Measurements from ENCODE around the gene ZNF235. TPM values are rescaled to one million over a fixed set of nuclear protein-coding genes. Genes with fewer than 3 reads are reported as not detected.

The ZNF235 gene
- total and polyA plus RNA-seq, 4 experiments from 2014 or later = 1.9 to 15.9 (median 9.0) TPM

GRCh38 chr19:44315883-44316282 lies 11.1 kb upstream of the ZNF235 start:
- no peaks in the 10 kb centered on the region for H3K4me1 ChIP-seq (ENCODE audit: insufficient read depth, low read length)
- H3K36me3 Mint-ChIP-seq = peaks cover 3 to 4% of the 10 kb centered on the region in 2 donors
- no peak for DNase-seq
- no peaks in the 10 kb centered on the region for H3K27me3 ChIP-seq (ENCODE audit: insufficient read depth, low read length)
- POLR2A ChIA-PET (ENCODE audit: partially characterized antibody) = no interaction called here
- H3K36me3 ChIP-seq (ENCODE audit: insufficient read depth, low read length) = no peaks in the 10 kb centered on the region
- no peak overlapping the region for H3K27ac ChIP-seq (ENCODE audit: low read depth, low read length)
- H3K4me1 Mint-ChIP-seq = no peaks in the 10 kb centered on the region
- CTCF ChIA-PET (ENCODE audit: partially characterized antibody) = no interaction called here
- H3K27ac Mint-ChIP-seq = no peak overlapping the region
- H3K4me3 Mint-ChIP-seq = no peak overlapping the region
- no peaks in the 10 kb centered on the region for H3K9me3 ChIP-seq (ENCODE audit: control insufficient read depth in 1 of 2, low read length in 2 of 2)
- intact Hi-C loops (cut with micrococcal nuclease) = no loop called here
- H3K4me3 ChIP-seq (ENCODE audit: low read length in 2 of 2) = no peak overlapping the region
- peaks cover 2 to 63% (median 51%) of the 10 kb centered on the region in 8 donors for H3K9me3 Mint-ChIP-seq
- peaks cover 6 to 10% of the 10 kb centered on the region in 2 donors for H3K27me3 Mint-ChIP-seq

GRCh38 chr19:44313231-44313630 lies 8.4 kb upstream of the ZNF235 start:
- Histone ChIP-seq H3K4me3 (ENCODE audit: low read length in 2 of 2) (no peak overlapping the region), H3K36me3 (ENCODE audit: insufficient read depth, low read length) (no peaks in the 10 kb centered on the region), H3K27me3 (ENCODE audit: insufficient read depth, low read length) (no peaks in the 10 kb centered on the region), H3K4me1 (ENCODE audit: insufficient read depth, low read length) (no peaks in the 10 kb centered on the region), H3K9me3 (ENCODE audit: control insufficient read depth in 1 of 2, low read length in 2 of 2) (no peaks in the 10 kb centered on the region), H3K27ac (ENCODE audit: low read depth, low read length) (no peak overlapping the region)
- Mint-ChIP-seq H3K4me1 (no peaks in the 10 kb centered on the region), H3K9me3 (peaks cover 2 to 49% (median 45%) of the 10 kb centered on the region in 8 donors), H3K27me3 (peaks cover 10 to 12% of the 10 kb centered on the region in 2 donors), H3K36me3 (peaks cover 0 to 4% of the 10 kb centered on the region in 2 donors), H3K27ac (no peak overlapping the region), H3K4me3 (no peak overlapping the region)
- intact Hi-C loops (cut with micrococcal nuclease) = no loop called here
- DNase-seq = no peak
- ChIA-PET POLR2A (ENCODE audit: partially characterized antibody) (no interaction called here), CTCF (ENCODE audit: partially characterized antibody) (no interaction called here)

- POLR2A ChIA-PET (ENCODE audit: partially characterized antibody) = no interaction called here
These were observed 3.2 kb upstream of the ZNF235 start for GRCh38 chr19:44308011-44308410.

GRCh38 chr19:44306283-44306682 lies 1.5 kb upstream of the ZNF235 start:
- CTCF ChIA-PET (ENCODE audit: partially characterized antibody) = no interaction called here
- Histone ChIP-seq H3K27ac (ENCODE audit: low read depth, low read length) (no peak overlapping the region), H3K4me1 (ENCODE audit: insufficient read depth, low read length) (peaks cover 13% of the 10 kb centered on the region), H3K27me3 (ENCODE audit: insufficient read depth, low read length) (no peaks in the 10 kb centered on the region), H3K4me3 (ENCODE audit: low read length in 2 of 2) (no peak overlapping the region), H3K36me3 (ENCODE audit: insufficient read depth, low read length) (no peaks in the 10 kb centered on the region), H3K9me3 (ENCODE audit: control insufficient read depth in 1 of 2, low read length in 2 of 2) (no peaks in the 10 kb centered on the region)
- Mint-ChIP-seq H3K4me3 (peak overlapping the region in 2 of 8 donors; percentile 42 to 91), H3K36me3 (peaks cover 11 to 25% of the 10 kb centered on the region in 2 donors), H3K27ac (no peak overlapping the region), H3K4me1 (peaks cover 8 to 25% (median 15%) of the 10 kb centered on the region in 4 donors), H3K9me3 (peaks cover 0 to 30% (median 17%) of the 10 kb centered on the region in 8 donors), H3K27me3 (peaks cover 2 to 5% of the 10 kb centered on the region in 2 donors)
- POLR2A ChIA-PET (ENCODE audit: partially characterized antibody) = no interaction called here
- no peak for DNase-seq
- intact Hi-C loops (cut with micrococcal nuclease) = loop anchor here (10.0 kb wide), 1 partner anchor 281 kb away; the partner anchor contains the start of gene ZNF222

More at GRCh38 chr19:44308011-44308410, 3.2 kb upstream of the ZNF235 start:
- Mint-ChIP-seq H3K27me3 (peaks cover 4 to 7% of the 10 kb centered on the region in 2 donors), H3K9me3 (peaks cover 0 to 33% (median 19%) of the 10 kb centered on the region in 8 donors), H3K27ac (no peak overlapping the region), H3K4me3 (no peak overlapping the region), H3K36me3 (peaks cover 0 to 17% of the 10 kb centered on the region in 2 donors), H3K4me1 (peaks cover 8 to 25% (median 14%) of the 10 kb centered on the region in 4 donors)
- no peak for DNase-seq
- CTCF ChIA-PET (ENCODE audit: partially characterized antibody) = no interaction called here
- no peak overlapping the region for H3K4me3 ChIP-seq (ENCODE audit: low read length in 2 of 2)
- no peak overlapping the region for H3K27ac ChIP-seq (ENCODE audit: low read depth, low read length)
- intact Hi-C loops (cut with micrococcal nuclease) = loop anchor here (10.0 kb wide), 1 partner anchor 283 kb away; the partner anchor contains the start of gene ZNF222
- H3K9me3 ChIP-seq (ENCODE audit: control insufficient read depth in 1 of 2, low read length in 2 of 2) = no peaks in the 10 kb centered on the region
- H3K36me3 ChIP-seq (ENCODE audit: insufficient read depth, low read length) = no peaks in the 10 kb centered on the region
- H3K27me3 ChIP-seq (ENCODE audit: insufficient read depth, low read length) = no peaks in the 10 kb centered on the region
- peaks cover 13% of the 10 kb centered on the region for H3K4me1 ChIP-seq (ENCODE audit: insufficient read depth, low read length)

GRCh38 chr19:44305457-44305856 lies 632 bp upstream of the ZNF235 start:
- Histone ChIP-seq H3K9me3 (ENCODE audit: control insufficient read depth in 1 of 2, low read length in 2 of 2) (no peaks in the 10 kb centered on the region), H3K27ac (ENCODE audit: low read depth, low read length) (no peak overlapping the region), H3K27me3 (ENCODE audit: insufficient read depth, low read length) (no peaks in the 10 kb centered on the region), H3K36me3 (ENCODE audit: insufficient read depth, low read length) (no peaks in the 10 kb centered on the region), H3K4me3 (ENCODE audit: low read length in 2 of 2) (peak overlapping the region; percentile 1 to 85), H3K4me1 (ENCODE audit: insufficient read depth, low read length) (peaks cover 13% of the 10 kb centered on the region)
- intact Hi-C loops (cut with micrococcal nuclease) = loop anchor here (1.0 to 10.0 kb wide), 3 partner anchors 93 to 281 kb away; partner anchors contain the start of genes ZNF222, ZNF226 and ZNF227
- Mint-ChIP-seq H3K27me3 (peaks cover 2 to 5% of the 10 kb centered on the region in 2 donors), H3K4me3 (peak overlapping the region; percentile 89 to 95 (median 93)), H3K36me3 (peaks cover 19 to 32% of the 10 kb centered on the region in 2 donors), H3K27ac (peak overlapping the region in 1 of 7 donors; percentile 63), H3K4me1 (peaks cover 8 to 25% (median 15%) of the 10 kb centered on the region in 4 donors), H3K9me3 (peaks cover 0 to 30% (median 16%) of the 10 kb centered on the region in 8 donors)
- ChIA-PET POLR2A (ENCODE audit: partially characterized antibody) (interaction anchor here (1.1 to 2.7 kb wide), 6 partner anchors 93 to 304 kb away, joined by 3 to 13 read pairs (median 4); partner anchors contain the start of genes ZNF180, ZNF226, ZNF227 and ZNF234), CTCF (ENCODE audit: partially characterized antibody) (interaction anchor here (0.6 to 1.3 kb wide), 2 partner anchors 210 to 996 kb away, joined by 3 to 4 read pairs; no protein-coding TSS in a partner anchor)
- no peak for DNase-seq

- H3K9me3 ChIP-seq (ENCODE audit: control insufficient read depth in 1 of 2, low read length in 2 of 2) = no peaks in the 10 kb centered on the region
- H3K4me3 ChIP-seq (ENCODE audit: low read length in 2 of 2) = peak overlapping the region; percentile 74 to 85
- peaks cover 33 to 45% of the 10 kb centered on the region in 2 donors for H3K36me3 Mint-ChIP-seq
- H3K4me1 ChIP-seq (ENCODE audit: insufficient read depth, low read length) = peaks cover 13% of the 10 kb centered on the region
- intact Hi-C loops (cut with micrococcal nuclease) = loop anchor here (1.0 to 10.0 kb wide), 3 partner anchors 91 to 279 kb away; partner anchors contain the start of genes ZNF222, ZNF225 and ZNF227
- H3K4me1 Mint-ChIP-seq = peaks cover 8 to 25% (median 15%) of the 10 kb centered on the region in 4 donors
- H3K27ac ChIP-seq (ENCODE audit: low read depth, low read length) = peak overlapping the region; percentile 48
- peak in 1 of 5 donors; percentile 34 for DNase-seq
- ChIA-PET CTCF (ENCODE audit: partially characterized antibody) (interaction anchor here (1.3 kb wide), 1 partner anchor 209 kb away, joined by 3 read pairs; no protein-coding TSS in a partner anchor), POLR2A (ENCODE audit: partially characterized antibody) (interaction anchor here (0.6 to 2.7 kb wide), 4 partner anchors 91 to 162 kb away, joined by 3 to 13 read pairs (median 8); partner anchors contain the start of genes ZNF226, ZNF227 and ZNF234)
- H3K9me3 Mint-ChIP-seq = peaks cover 0 to 25% (median 15%) of the 10 kb centered on the region in 8 donors
- H3K27ac Mint-ChIP-seq = peak overlapping the region in 6 of 7 donors; percentile 58 to 90 (median 75)
- H3K27me3 ChIP-seq (ENCODE audit: insufficient read depth, low read length) = no peaks in the 10 kb centered on the region
- H3K36me3 ChIP-seq (ENCODE audit: insufficient read depth, low read length) = peaks cover 12% of the 10 kb centered on the region
- H3K4me3 Mint-ChIP-seq = peak overlapping the region; percentile 89 to 95 (median 93)
- H3K27me3 Mint-ChIP-seq = peaks cover 2 to 5% of the 10 kb centered on the region in 2 donors
These were observed 753 bp downstream of the ZNF235 start for GRCh38 chr19:44303976-44304568.

- H3K36me3 Mint-ChIP-seq = peaks cover 40 to 52% of the 10 kb centered on the region in 2 donors
- H3K9me3 Mint-ChIP-seq = peaks cover 0 to 24% (median 12%) of the 10 kb centered on the region in 8 donors
- ChIA-PET CTCF (ENCODE audit: partially characterized antibody) (no interaction called here), POLR2A (ENCODE audit: partially characterized antibody) (interaction anchor here (2.3 to 2.7 kb wide), 2 partner anchors 91 to 139 kb away, joined by 11 to 13 read pairs; partner anchors contain the start of genes ZNF226 and ZNF227)
- no peak for DNase-seq
- H3K9me3 ChIP-seq (ENCODE audit: control insufficient read depth in 1 of 2, low read length in 2 of 2) = no peaks in the 10 kb centered on the region
- peaks cover 8 to 25% (median 15%) of the 10 kb centered on the region in 4 donors for H3K4me1 Mint-ChIP-seq
- intact Hi-C loops (cut with micrococcal nuclease) = loop anchor here (10.0 kb wide), 1 partner anchor 279 kb away; the partner anchor contains the start of gene ZNF222
- no peak overlapping the region for H3K27ac Mint-ChIP-seq
- no peak overlapping the region for H3K4me3 ChIP-seq (ENCODE audit: low read length in 2 of 2)
- H3K4me3 Mint-ChIP-seq = peak overlapping the region in 5 of 8 donors; percentile 21 to 94 (median 36)
- H3K27me3 Mint-ChIP-seq = peaks cover 0 to 2% of the 10 kb centered on the region in 2 donors
- H3K27me3 ChIP-seq (ENCODE audit: insufficient read depth, low read length) = no peaks in the 10 kb centered on the region
- H3K27ac ChIP-seq (ENCODE audit: low read depth, low read length) = no peak overlapping the region
- H3K4me1 ChIP-seq (ENCODE audit: insufficient read depth, low read length) = peaks cover 13% of the 10 kb centered on the region
- peaks cover 19% of the 10 kb centered on the region for H3K36me3 ChIP-seq (ENCODE audit: insufficient read depth, low read length)
These were observed 1.5 kb downstream of the ZNF235 start for GRCh38 chr19:44303320-44303719.

Data from CD4-positive, alpha-beta memory T cell (primary cell).